GM21528 (cell line): ENCODE data around the gene ZNF445.
A peak's percentile ranks its signal among the peaks of the same experiment; 100 is the strongest.
"Not testable (repeated sequence)": the region's sequence is repeated elsewhere in the genome, so short reads cannot be mapped to it uniquely, and the experiment has no call there.

ENCODE experiments used
- ATAC-seq: cut with Tn5 transposase; IDR thresholded peaks from one replicate; pipeline ENCODE4 v1.9.1; 2021; ENCODE audit warnings: mild to moderate bottlenecking, moderate library complexity; ENCODE audit not compliant: unreplicated experiment, low FRiP score

ZNF445 gene

GRCh38 chr3:44477312-44478030, at the start of gene ZNF445:
Gene ZNF445 (minus strand): TSS chr3:44477670. CDS start chr3:44455549, 22,121 bp downstream.
- ATAC-seq: peak; percentile 78

DNA sequence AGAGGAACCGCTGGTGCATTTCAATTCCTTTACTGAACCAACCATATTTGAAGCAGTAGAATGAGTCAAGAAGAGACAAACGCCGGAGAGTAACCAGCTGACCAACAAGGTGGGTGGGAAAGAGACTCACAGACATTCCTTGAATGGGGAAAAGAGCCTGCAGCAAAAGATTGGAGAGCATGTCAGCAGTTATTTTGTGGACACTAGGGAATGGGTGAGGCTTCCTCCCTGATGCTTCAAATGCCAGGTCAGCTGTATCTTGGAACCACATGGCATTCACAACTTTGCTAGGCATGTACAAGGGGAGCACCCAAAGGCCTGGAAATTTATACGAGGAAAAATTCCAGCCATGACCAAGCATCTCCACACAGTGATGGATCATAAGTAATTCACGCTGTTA, 47.6 kb upstream of the ZNF445 start:
- ATAC-seq: no peak

DNA sequence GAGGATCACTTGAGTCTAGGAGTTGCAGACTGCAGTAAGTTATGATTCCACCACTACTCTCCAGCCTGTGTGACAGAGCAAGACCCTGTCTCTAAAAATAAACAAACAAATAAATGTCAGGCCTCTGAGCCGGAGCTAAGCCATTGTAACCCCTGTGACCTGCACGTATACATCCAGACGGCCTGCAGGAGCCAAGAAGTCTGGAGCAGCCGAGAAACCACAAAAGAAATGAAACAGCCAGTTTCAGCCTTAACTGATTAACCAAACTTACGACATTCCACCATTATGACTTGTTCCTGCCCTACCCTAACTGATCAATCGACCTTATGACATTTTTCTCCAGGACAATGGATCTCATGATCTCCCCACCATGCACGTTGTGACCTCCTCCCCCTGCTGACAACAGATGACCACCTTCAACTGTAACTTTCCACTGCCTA, 45.0 kb upstream of the ZNF445 start:
- no peak for ATAC-seq

DNA sequence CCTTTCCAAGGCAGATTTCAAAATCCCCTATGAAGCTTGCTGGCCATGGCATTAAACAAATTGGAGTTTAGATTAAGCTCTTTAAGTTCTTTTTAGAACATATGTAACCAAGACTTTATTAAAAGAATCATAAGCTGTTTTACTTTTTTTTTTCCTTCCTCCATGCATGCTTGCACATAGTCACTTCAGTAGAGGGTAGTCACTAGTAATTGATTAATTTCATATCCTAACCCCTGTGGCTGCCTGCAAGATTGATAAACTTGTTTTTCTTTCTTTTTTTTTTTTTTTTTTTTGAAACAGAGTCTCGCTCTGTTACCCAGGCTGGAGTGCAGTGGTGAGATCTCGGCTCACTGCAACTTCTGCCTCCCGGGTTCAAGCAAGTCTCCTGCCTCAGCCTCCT, 44.3 kb upstream of the ZNF445 start:
- ATAC-seq: no peak

DNA sequence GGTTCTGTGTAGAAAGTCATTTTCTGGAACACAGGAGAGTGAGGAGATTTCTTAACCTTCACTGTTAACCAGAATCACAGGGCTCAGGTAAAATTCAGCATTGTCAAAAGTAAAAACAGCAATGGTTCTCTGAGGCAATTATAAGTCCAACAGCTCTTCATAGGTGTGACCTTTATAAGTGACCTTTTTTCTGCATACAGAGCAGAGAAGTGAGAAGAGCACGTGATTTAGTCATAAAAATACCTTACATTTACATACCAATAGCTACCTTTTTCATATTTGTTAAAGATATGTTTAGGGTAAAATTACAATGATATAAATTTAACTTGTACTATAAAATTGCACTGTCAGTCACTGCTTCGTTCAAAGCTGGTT, 41.3 kb upstream of the ZNF445 start:
- no peak for ATAC-seq

DNA sequence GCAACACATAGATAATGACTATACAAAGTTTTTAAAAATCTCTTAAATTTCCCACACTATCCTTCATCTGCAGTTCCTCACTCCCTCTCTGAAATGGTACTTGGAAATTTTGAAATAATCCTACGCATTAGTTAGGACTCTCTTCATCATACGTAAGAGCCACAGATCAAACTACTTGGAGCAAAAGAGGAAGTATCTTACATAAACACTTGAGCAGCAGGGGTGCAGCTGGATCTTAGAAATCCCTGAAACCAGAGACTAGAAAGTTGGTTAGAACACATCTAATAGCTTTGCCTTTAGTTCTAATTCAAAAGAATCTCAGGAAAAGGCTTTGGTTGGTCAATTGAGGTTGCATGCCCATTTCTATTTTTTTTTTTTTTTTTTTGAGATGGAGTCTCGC, 38.8 kb upstream of the ZNF445 start:
- ATAC-seq: no peak

DNA sequence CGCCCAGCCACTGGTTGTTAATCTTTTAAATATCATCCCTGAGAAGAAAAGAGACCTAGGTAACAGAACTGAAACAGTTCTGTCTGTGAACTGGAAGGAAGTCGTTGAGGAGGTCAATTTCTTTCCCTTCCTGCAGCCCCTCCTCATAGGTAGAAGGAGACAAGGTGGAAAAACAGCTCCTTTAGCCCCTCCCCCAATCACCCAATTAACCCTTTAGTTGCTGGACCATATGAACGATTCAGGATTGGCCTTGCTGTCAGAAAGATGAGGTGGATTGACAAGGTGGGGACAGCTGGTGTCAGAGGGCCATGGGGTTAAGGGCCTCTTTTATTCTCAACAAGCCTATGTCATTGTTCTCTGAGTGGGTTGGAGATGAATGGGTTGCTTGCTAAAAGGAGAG, 36.0 kb upstream of the ZNF445 start:
- ATAC-seq: no peak

GRCh38 chr3:44511238-44511566, 33.7 kb upstream of the ZNF445 start:
- ATAC-seq: no peak

- ATAC-seq: peak; percentile 55
These were observed 32.5 kb upstream of the ZNF445 start for GRCh38 chr3:44510000-44510368.

DNA sequence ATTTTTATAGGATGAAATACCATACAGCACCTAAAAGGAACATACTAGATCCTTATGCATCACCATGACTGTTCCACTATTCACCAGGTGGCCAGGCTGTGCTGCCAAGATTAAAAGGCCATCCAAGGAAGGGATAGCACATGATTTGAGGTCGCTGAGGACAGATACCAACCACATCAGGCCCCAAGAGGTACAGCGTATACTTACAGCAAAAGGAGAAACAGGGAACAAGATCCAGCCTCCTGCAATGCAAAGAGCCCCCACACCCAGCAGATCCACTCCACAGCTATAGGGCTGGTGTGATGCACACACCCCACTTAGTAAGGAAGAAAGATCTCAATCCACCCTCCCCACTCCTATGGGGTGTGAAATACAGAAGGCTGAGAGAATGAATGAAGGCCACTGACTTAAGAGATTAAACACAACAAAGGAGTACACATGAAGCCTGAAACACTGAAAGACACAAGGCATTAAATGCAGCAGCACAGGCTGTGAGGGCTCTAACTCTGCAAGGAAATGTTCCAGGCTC, 32.0 kb upstream of the ZNF445 start:
- ATAC-seq: peak; percentile 22

DNA sequence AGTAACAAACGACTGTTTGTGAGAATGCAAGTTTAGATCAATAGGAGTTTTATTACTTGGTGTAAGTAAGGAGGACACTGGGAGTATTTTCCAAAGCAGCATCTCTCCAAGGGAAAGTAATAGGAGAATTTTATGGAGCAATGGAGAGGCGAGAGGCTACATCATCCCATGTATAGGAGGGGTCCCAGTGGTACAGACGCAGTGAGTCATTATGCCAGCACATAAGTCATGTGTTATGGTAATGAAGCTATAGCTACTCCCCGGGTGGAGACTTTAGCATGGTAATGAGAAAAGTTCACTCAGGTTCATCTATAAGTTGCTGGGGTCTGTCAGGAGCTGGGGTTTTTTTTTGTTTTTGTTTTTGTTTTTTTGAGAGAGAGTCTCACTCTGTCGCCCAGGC, 29.5 kb upstream of the ZNF445 start:
- no peak for ATAC-seq

DNA sequence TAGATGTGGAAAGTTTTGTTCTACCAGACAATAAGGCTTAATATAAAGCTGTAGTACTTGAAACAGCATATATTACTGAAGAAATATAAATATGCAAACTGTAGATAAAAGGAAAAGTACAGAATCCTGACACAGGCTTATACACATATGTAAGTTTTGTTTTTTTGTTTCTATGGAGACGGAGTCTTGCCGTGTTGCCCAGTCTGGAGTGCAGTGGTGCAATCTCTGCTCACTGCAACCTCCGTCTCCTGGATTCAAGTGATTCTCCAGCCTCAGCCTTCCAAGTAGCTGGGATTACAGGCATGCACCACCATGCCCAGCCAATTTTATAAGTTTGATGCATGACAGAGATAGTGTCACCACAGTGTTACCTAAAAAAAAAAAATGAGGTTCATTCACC, 29.1 kb upstream of the ZNF445 start:
- no peak for ATAC-seq

- ATAC-seq: no peak
These were observed 27.1 kb upstream of the ZNF445 start for GRCh38 chr3:44504566-44504965.

DNA sequence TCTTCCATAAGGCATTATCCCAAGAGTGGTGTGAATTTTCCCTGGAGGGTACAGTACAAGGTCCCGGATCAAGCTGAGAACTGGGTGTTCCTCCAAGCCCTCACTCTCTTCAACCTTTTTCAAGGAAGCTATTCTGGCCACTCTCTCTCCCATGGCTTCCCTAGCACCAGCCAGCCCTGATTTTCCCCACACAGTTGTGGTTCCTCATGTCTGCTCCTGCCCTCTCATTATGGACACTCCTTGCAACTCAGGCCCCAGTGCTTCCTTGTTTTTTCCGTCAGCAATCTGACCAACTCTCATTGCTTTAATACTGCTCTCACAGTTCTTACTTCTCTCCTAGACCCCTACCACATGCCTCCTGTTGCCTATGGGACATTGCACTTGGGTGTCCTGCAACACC, 25.7 kb upstream of the ZNF445 start:
- not testable (repeated sequence) for ATAC-seq

DNA sequence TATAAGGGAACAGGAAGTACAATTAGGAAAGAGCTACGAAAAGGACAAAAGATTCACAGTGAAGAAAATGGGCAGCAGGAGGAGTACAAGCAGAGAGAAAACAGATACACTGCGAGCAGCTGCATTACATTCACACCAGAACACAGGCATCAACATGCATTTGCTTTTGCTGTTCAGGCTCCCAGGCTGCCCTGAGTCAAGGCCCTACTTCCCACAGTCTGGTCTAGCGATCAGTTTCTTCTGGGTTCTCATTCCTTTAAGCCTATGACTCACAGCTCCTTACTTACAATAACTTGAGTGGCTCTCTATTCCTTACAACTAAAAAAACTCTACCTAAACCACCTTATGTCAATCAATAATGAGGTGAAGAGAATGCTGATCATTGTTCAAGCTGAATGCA, 24.5 kb upstream of the ZNF445 start:
- ATAC-seq: no peak

GRCh38 chr3:44499899-44500168, 22.4 kb upstream of the ZNF445 start:
- ATAC-seq: not testable (repeated sequence)

DNA sequence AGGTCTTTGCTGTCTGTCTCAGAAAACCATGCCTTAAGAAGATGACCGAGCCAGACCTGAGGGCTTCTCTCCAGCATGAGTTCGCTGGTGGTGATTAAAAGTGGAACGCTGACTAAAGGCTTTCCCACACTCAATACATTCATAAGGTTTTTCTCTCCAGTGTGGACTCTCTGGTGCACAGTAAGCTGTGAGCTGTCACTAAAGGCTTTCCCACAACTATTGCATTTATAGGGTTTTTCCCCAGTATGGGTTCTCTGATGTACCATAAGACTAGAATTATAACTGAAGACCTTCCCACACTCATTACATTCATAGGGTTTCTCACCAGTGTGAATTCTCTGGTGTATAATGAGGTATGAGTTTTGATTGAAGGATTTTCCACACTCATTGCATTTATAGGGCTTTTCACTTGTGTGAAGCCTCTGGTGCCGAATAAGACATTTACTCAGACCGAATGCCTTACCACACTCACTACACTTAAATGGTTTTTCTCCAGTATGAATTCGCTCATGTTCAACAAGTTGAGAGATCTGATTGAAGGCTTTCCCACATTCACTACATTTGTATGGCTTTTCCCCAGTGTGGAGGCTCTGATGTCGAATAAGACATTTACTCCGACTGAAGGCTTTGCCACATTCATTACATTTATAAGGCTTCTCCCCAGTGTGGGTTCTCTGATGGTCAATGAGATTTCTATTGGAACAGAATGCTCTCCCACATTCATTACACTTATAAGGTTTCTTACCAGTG, 21.9 kb upstream of the ZNF445 start:
- no peak for ATAC-seq

- ATAC-seq: no peak
These were observed 18.4 kb upstream of the ZNF445 start for GRCh38 chr3:44495636-44496415.

DNA sequence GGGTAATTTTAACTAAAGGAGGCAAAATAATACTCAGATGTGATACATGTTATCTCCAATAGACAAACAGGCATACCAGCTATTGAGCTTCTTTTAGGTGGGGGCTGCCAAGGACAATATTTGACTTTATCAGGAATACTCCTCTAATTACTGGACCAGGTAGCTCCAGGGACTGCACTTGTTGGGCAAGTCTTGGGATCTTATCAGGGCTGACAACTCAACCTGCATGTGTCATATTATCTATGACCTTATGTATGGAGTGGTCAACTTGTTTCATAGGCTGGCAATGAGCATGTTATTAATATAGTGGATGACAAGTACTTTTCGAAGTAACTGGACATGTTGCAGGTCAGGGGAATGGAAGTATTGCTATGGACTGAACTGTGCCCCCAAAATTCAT, 15.0 kb upstream of the ZNF445 start:
- ATAC-seq: no peak

DNA sequence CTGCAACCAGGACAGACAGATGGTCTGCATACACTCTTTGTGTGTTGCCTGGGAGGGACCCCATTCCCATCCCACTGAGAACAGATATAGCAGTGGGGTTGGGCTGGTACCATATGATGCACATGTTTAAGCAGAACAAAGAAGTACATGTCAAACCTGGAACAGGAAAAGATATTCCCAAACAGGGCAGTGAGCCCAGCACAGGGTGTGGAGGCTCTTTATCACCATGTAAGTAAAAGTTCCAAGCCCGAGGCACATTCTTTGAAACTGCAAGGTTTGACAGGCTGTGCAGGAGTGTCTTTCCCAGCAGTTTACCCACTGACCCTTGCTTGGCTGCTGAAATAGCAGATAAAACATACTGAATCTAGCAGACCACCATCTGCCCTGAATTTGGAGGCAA, 5.3 kb upstream of the ZNF445 start:
- no peak for ATAC-seq

DNA sequence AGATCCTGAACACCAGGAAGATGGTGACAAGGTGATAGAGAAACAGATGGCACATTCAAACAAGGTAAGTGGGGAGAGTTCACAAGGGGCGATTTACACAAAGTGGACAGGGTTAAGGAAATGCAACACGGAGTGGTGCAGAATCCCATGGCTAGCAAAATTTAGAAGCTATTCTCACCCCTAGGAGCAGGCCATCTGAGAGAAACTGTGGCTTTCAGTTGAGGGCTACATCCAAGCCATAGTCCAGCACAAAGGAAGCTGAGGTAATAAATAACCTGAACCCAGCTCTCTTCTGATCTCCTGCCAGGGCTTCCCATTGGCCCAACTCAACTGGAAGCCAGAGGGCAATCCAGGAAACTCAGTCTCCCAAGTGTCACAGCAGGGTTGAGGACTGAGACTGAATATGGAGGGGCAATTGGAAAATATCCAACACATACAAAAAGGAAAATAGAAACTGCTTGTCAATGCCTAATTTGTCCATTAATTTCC, 1.2 kb upstream of the ZNF445 start:
- ATAC-seq: no peak
